GM12865 (cell line): ENCODE data around the gene LIFR.

Experiments used
- DNase-seq: peaks from one replicate; pipeline ENCODE4 v3.0.0; 2010; ENCODE audit warnings: low read depth
- H3K4me3 ChIP-seq: 2 replicates; pipeline ENCODE4 v1.5.1; 2011; ENCODE audit warnings: mild to moderate bottlenecking, low read depth, low read length, control low read depth
- CTCF ChIP-seq: IDR thresholded peaks from 2 replicates; pipeline ENCODE4 v1.5.1; 2011; ENCODE audit warnings: low read length, control low read depth, low read depth, inconsistent platforms; ENCODE audit not compliant: insufficient read depth; ENCODE audit errors: missing control alignments

The LIFR gene

GRCh38 chr5:38535248-38535750 lies 21.1 kb downstream of the LIFR start:
- H3K4me3 ChIP-seq: no peak overlapping the region
- DNase-seq: no peak
- TF ChIP-seq CTCF: no peak

- no peak for TF ChIP-seq CTCF
- no peak for DNase-seq
- H3K4me3 ChIP-seq: no peak overlapping the region
Observed at GRCh38 chr5:38534156-38534453, 22.3 kb downstream of the LIFR start.

GRCh38 chr5:38533286-38534155 lies 22.9 kb downstream of the LIFR start:
- no peak for DNase-seq
- no peak for TF ChIP-seq CTCF
- no peak overlapping the region for H3K4me3 ChIP-seq

GRCh38 chr5:38532165-38532669 lies 24.2 kb downstream of the LIFR start:
- no peak overlapping the region for H3K4me3 ChIP-seq
- no peak for TF ChIP-seq CTCF
- no peak for DNase-seq

- no peak for DNase-seq
- H3K4me3 ChIP-seq: no peak overlapping the region
- TF ChIP-seq CTCF: no peak
Observed at GRCh38 chr5:38531518-38531917, 24.9 kb downstream of the LIFR start.

GRCh38 chr5:38529955-38530646 lies 26.3 kb downstream of the LIFR start:
- H3K4me3 ChIP-seq: no peak overlapping the region
- TF ChIP-seq CTCF: no peak
- DNase-seq: no peak
